ENCODE data around the gene CPSF7. TPM values are rescaled to one million over a fixed set of nuclear protein-coding genes. Genes with fewer than 3 reads are reported as not detected.

Gene CPSF7
- polyA plus RNA-seq, 3 donors, result 12.5 to 67.5 (median 20.1) TPM

- Histone ChIP-seq H3K36me3 (replicated peaks in 1 of 2; ENCODE audit: control insufficient read depth in 1 of 2, insufficient read depth in 2 of 2, low read length in 2 of 2) (peaks cover 16 to 29% of the 10 kb centered on the region in 2 donors), H3K4me3 (replicated peaks in 1 of 3; ENCODE audit: low read depth in 2 of 3, low read length in 3 of 3) (no peak overlapping the region), H3K4me1 (ENCODE audit: control insufficient read depth in 1 of 2, insufficient read depth in 2 of 2, low read length in 2 of 2) (no peaks in the 10 kb centered on the region), H3K9me3 (replicated peaks in 1 of 2; ENCODE audit: control insufficient read depth in 1 of 2, insufficient read depth in 1 of 2, low read length in 2 of 2) (no peaks in the 10 kb centered on the region), H3K9ac (ENCODE audit: insufficient read depth, low read length, poor library complexity, severe bottlenecking) (no peak overlapping the region), H4K20me1 (ENCODE audit: insufficient read depth, low read length) (no peaks in the 10 kb centered on the region), H3K79me2 (ENCODE audit: insufficient read depth, low read length) (no peaks in the 10 kb centered on the region), H3K27me3 (ENCODE audit: control insufficient read depth in 2 of 2, insufficient read depth in 2 of 2, low read length in 2 of 2) (no peaks in the 10 kb centered on the region), H3K4me2 (replicated peaks; ENCODE audit: extremely low read depth, low read length, poor library complexity, severe bottlenecking) (no peak overlapping the region), H2AFZ (ENCODE audit: insufficient read depth, low read depth, low read length, poor library complexity, severe bottlenecking) (no peak overlapping the region), H3K27ac (ENCODE audit: low read depth in 1 of 2, low read length in 2 of 2) (no peak overlapping the region)
- H3K27me3 Mint-ChIP-seq (ENCODE audit: low read depth in 3 of 3), result peaks cover 0 to 3% (median 2%) of the 10 kb centered on the region in 3 donors
- intact Hi-C loops (cut with micrococcal nuclease), result loop anchor here (5.0 kb wide), 2 partner anchors 42 to 162 kb away; no protein-coding TSS in a partner anchor
- peaks cover 0 to 3% (median 0%) of the 10 kb centered on the region in 7 donors for H3K9me3 Mint-ChIP-seq
- TF ChIP-seq, protein P1, sequence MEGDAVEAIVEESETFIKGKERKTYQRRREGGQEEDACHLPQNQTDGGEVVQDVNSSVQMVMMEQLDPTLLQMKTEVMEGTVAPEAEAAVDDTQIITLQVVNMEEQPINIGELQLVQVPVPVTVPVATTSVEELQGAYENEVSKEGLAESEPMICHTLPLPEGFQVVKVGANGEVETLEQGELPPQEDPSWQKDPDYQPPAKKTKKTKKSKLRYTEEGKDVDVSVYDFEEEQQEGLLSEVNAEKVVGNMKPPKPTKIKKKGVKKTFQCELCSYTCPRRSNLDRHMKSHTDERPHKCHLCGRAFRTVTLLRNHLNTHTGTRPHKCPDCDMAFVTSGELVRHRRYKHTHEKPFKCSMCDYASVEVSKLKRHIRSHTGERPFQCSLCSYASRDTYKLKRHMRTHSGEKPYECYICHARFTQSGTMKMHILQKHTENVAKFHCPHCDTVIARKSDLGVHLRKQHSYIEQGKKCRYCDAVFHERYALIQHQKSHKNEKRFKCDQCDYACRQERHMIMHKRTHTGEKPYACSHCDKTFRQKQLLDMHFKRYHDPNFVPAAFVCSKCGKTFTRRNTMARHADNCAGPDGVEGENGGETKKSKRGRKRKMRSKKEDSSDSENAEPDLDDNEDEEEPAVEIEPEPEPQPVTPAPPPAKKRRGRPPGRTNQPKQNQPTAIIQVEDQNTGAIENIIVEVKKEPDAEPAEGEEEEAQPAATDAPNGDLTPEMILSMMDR (IDR thresholded peaks at IDR 0.05), result no peak
- no peak overlapping the region for H3K27ac Mint-ChIP-seq
- no peak overlapping the region for H3K4me3 Mint-ChIP-seq
- H3K36me3 Mint-ChIP-seq, result peaks cover 23% of the 10 kb centered on the region in 2 donors
- no peak for DNase-seq
- no peaks in the 10 kb centered on the region for H3K4me1 Mint-ChIP-seq
- no CpG with 5 or more reads among the region's 1 CpG for WGBS (ENCODE audit: insufficient coverage)
These were observed 45.7 kb upstream of the CPSF7 start for GRCh38 chr11:61475433-61475832.

DNA sequence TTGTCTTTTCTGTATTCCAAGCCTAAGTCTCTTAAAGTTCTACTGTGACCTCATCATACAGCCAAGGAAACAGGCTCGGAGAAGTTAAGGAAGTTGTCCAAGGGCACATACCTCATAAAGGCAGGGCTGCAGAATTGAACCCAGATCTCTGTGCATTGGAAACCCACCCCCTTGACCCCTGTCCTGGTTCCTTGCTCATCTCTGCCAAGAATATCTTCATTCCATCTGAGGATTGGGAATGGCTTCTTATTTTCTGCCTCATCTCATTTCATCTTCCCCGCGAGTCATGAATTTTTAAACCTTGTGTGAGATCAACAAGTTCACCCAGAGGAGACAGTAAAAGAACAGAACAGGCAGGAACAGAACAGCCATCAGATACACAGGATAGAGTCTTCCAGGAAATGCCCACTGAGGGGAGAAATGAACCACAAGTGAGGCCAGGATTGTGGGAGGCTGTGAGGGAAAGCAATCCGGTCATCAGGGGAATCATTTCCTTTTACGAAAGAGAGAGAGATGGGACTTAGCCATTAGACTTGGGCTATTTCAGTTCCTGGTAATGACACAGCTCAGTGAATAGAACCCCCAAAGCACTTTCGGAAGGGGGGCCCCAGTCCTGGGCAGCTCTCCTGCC, 44.4 kb upstream of the CPSF7 start:
- intact Hi-C loops (cut with micrococcal nuclease), result no loop called here
- no peaks in the 10 kb centered on the region for H3K79me2 ChIP-seq (ENCODE audit: insufficient read depth, low read length)
- H3K4me1 ChIP-seq (ENCODE audit: control insufficient read depth in 1 of 2, insufficient read depth in 2 of 2, low read length in 2 of 2), result no peaks in the 10 kb centered on the region
- H3K4me3 Mint-ChIP-seq, result no peak overlapping the region
- no peaks in the 10 kb centered on the region for H3K9me3 ChIP-seq (replicated peaks in 1 of 2; ENCODE audit: control insufficient read depth in 1 of 2, insufficient read depth in 1 of 2, low read length in 2 of 2)
- no peak overlapping the region for H3K4me3 ChIP-seq (replicated peaks in 1 of 3; ENCODE audit: low read depth in 2 of 3, low read length in 3 of 3)
- H3K9me3 Mint-ChIP-seq, result peaks cover 0 to 3% (median 0%) of the 10 kb centered on the region in 7 donors
- H3K36me3 ChIP-seq (replicated peaks in 1 of 2; ENCODE audit: control insufficient read depth in 1 of 2, insufficient read depth in 2 of 2, low read length in 2 of 2), result peaks cover 19 to 32% of the 10 kb centered on the region in 2 donors
- WGBS (ENCODE audit: insufficient coverage), result 78% methylated on average over 4 of the region's 6 CpGs
- no peak overlapping the region for H3K27ac Mint-ChIP-seq
- H3K27me3 Mint-ChIP-seq (ENCODE audit: low read depth in 3 of 3), result peaks cover 0 to 3% (median 2%) of the 10 kb centered on the region in 3 donors
- H2AFZ ChIP-seq (ENCODE audit: insufficient read depth, low read depth, low read length, poor library complexity, severe bottlenecking), result no peak overlapping the region
- H3K36me3 Mint-ChIP-seq, result peaks cover 28 to 32% of the 10 kb centered on the region in 2 donors
- no peak overlapping the region for H3K9ac ChIP-seq (ENCODE audit: insufficient read depth, low read length, poor library complexity, severe bottlenecking)
- H3K27ac ChIP-seq (ENCODE audit: low read depth in 1 of 2, low read length in 2 of 2), result no peak overlapping the region
- no peaks in the 10 kb centered on the region for H4K20me1 ChIP-seq (ENCODE audit: insufficient read depth, low read length)
- no peaks in the 10 kb centered on the region for H3K27me3 ChIP-seq (ENCODE audit: control insufficient read depth in 2 of 2, insufficient read depth in 2 of 2, low read length in 2 of 2)
- no peaks in the 10 kb centered on the region for H3K4me1 Mint-ChIP-seq
- DNase-seq, result no peak
- TF ChIP-seq, protein P1 (IDR thresholded peaks at IDR 0.05), result no peak
- H3K4me2 ChIP-seq (replicated peaks; ENCODE audit: extremely low read depth, low read length, poor library complexity, severe bottlenecking), result no peak overlapping the region

Measured in CD14-positive monocyte (primary cell).